K562 (cell line): ENCODE data around the gene AURKB. TPM values are rescaled to one million over a fixed set of nuclear protein-coding genes. Genes with fewer than 3 reads are reported as not detected.

Source experiments
- ATF7 ChIP-seq: fragments of 450-650 bp; IDR thresholded peaks from 2 replicates; pipeline ENCODE4 v1.7.1; 2014; ENCODE audit warnings: mild to moderate bottlenecking, moderate library complexity
- CREM ChIP-seq: IDR thresholded peaks from 2 replicates; pipeline ENCODE4 v1.6.1; 2014; ENCODE audit warnings: antibody characterized with exemption, low read depth
- DNMT1 ChIP-seq: fragments of 450-650 bp; IDR thresholded peaks from 2 replicates; pipeline ENCODE4 v1.6.1; 2016; ENCODE audit warnings: antibody characterized with exemption, mild to moderate bottlenecking
- ESRRA ChIP-seq: fragments of 450-650 bp; IDR thresholded peaks from 2 replicates; pipeline ENCODE4 v1.6.1; 2014; ENCODE audit warnings: low read depth, mild to moderate bottlenecking, moderate library complexity, borderline replicate concordance
- EZH2 ChIP-seq: IDR thresholded peaks from 2 replicates; pipeline ENCODE4 v1.6.1; 2012; ENCODE audit warnings: low read depth, mild to moderate bottlenecking, inconsistent platforms, low read length, borderline replicate concordance
- FIP1L1 ChIP-seq: fragments of 200-400 bp; formaldehyde crosslinking; IDR thresholded peaks from 2 replicates; pipeline ENCODE4 v1.6.1; 2018; ENCODE audit warnings: mild to moderate bottlenecking, low read depth, low read length; ENCODE audit not compliant: poor library complexity, severe bottlenecking
- GATAD2B ChIP-seq: fragments of 450-650 bp; IDR thresholded peaks from 2 replicates; pipeline ENCODE4 v1.6.1; 2017; ENCODE audit warnings: mild to moderate bottlenecking, borderline replicate concordance
- KHSRP ChIP-seq: fragments of 450-650 bp; IDR thresholded peaks from 2 replicates; pipeline ENCODE4 v1.6.1; 2017
- KLF6 ChIP-seq: fragments of 250-450 bp; sonication (Bioruptor Pico); IDR thresholded peaks from 2 replicates; pipeline ENCODE4 v1.4.0; 2020; ENCODE audit warnings: mild to moderate bottlenecking, moderate library complexity, borderline replicate concordance
- MAFG ChIP-seq: fragments of 450-650 bp; conservative IDR thresholded peaks from 2 replicates; pipeline ENCODE4 v1.6.1; 2016; ENCODE audit warnings: missing genetic modification characterization, missing compliant biosample characterization
- MXI1 ChIP-seq: IDR thresholded peaks from 2 replicates; pipeline ENCODE4 v1.6.1; 2011; ENCODE audit warnings: low read depth, mild to moderate bottlenecking, improper control_type of control experiment, low read length
- NEUROD1 ChIP-seq: fragments of 150-350 bp; IDR thresholded peaks from 2 replicates; pipeline ENCODE4 v1.6.1; 2014; ENCODE audit warnings: borderline replicate concordance, low read length, low read depth; ENCODE audit not compliant: partially characterized antibody
- NFYB ChIP-seq: IDR thresholded peaks from 2 replicates; pipeline ENCODE4 v1.6.1; 2011; ENCODE audit warnings: mild to moderate bottlenecking, moderate library complexity; ENCODE audit not compliant: insufficient read length; ENCODE audit errors: extremely low read depth
- NR0B1 ChIP-seq: fragments of 450-650 bp; IDR thresholded peaks from one replicate; pipeline ENCODE4 v1.6.1; 2018; ENCODE audit warnings: mild to moderate bottlenecking, moderate library complexity; ENCODE audit not compliant: partially characterized antibody
- NR3C1 ChIP-seq: sonication (generic); formaldehyde crosslinking; IDR thresholded peaks from 2 replicates; pipeline ENCODE4 v1.8.1; 2022; ENCODE audit warnings: missing genetic modification reagents
- PCBP2 ChIP-seq: fragments of 200-400 bp; formaldehyde crosslinking; IDR thresholded peaks from 2 replicates; pipeline ENCODE4 v1.6.1; 2018; ENCODE audit warnings: low read length, low read depth, mild to moderate bottlenecking, moderate library complexity; ENCODE audit not compliant: poor library complexity, severe bottlenecking
- POLR2AphosphoS5 ChIP-seq: IDR thresholded peaks from 2 replicates; pipeline ENCODE4 v1.6.1; 2011; ENCODE audit warnings: mild to moderate bottlenecking, low read depth, low read length, moderate library complexity; ENCODE audit not compliant: control insufficient read depth, insufficient read depth
- RAD51 ChIP-seq: fragments of 450-650 bp; IDR thresholded peaks from 2 replicates; pipeline ENCODE4 v1.7.1; 2016; ENCODE audit warnings: low read depth, mild to moderate bottlenecking, borderline replicate concordance
- RBFOX2 ChIP-seq: fragments of 200-400 bp; formaldehyde crosslinking; IDR thresholded peaks from 2 replicates; pipeline ENCODE4 v1.6.1; 2017; ENCODE audit warnings: low read depth, mild to moderate bottlenecking, low read length, moderate library complexity
- RFX1 ChIP-seq: fragments of 450-650 bp; IDR thresholded peaks from 2 replicates; pipeline ENCODE4 v1.6.1; 2016; ENCODE audit warnings: mild to moderate bottlenecking, moderate library complexity
- RUNX1 ChIP-seq: sonication (generic); IDR thresholded peaks from 2 replicates; pipeline ENCODE4 v1.6.1; 2016; ENCODE audit warnings: antibody characterized with exemption, low read depth
- SLC30A9 ChIP-seq: fragments of 250-450 bp; sonication (Bioruptor Pico); IDR thresholded peaks from 2 replicates; pipeline ENCODE4 v1.8.0; 2022; ENCODE audit warnings: mild to moderate bottlenecking, moderate library complexity
- SRSF9 ChIP-seq: fragments of 200-400 bp; formaldehyde crosslinking; IDR thresholded peaks from 2 replicates; pipeline ENCODE4 v1.6.1; 2017; ENCODE audit warnings: low read depth, low read length, borderline replicate concordance
- THRAP3 ChIP-seq: fragments of 450-650 bp; IDR thresholded peaks from 2 replicates; pipeline ENCODE4 v1.6.1; 2016; ENCODE audit warnings: mild to moderate bottlenecking, inconsistent platforms, borderline replicate concordance
- ZEB2 ChIP-seq: fragments of 450-650 bp; IDR thresholded peaks from 2 replicates; pipeline ENCODE4 v1.6.1; 2016
- ZNF511 ChIP-seq: sonication (generic); formaldehyde crosslinking; IDR thresholded peaks from 2 replicates; pipeline ENCODE4 v1.8.0; 2022; ENCODE audit warnings: mild to moderate bottlenecking, missing genetic modification reagents
- polyA plus RNA-seq, 8 experiments: library from polyadenylated mRNA; depleted of rRNA in 4 of 8; stranded (reverse) in 5 of 8; unstranded in 3 of 8; fragments of >200 nt; fragmentation: Nextera tagmentation in 2 of 8; fragmentation: Illumina TruSeq in 1 of 8; extraction: Ambion mirVana in 2 of 8; extraction: Trizol in 1 of 8; gene quantifications; 2 replicates each; pipeline versions ENCODE4 v1.2.1 to v1.2.3, GENCODE V29; 2011 to 2014; ENCODE audit warnings: inconsistent platforms in 1 of 8, missing spikeins in 1 of 8
- total RNA-seq, 7 experiments: library from RNA; depleted of rRNA in 6 of 7; stranded (reverse); fragments of >200 nt in 6 of 7; fragmentation: Illumina TruSeq in 2 of 7; extraction: Trizol in 2 of 7; gene quantifications; 2 replicates each; pipeline versions ENCODE4 v1.2.1 to v1.2.3, GENCODE V29; 2011 to 2021; ENCODE audit warnings: low replicate concordance in 1 of 7
- TF ChIP-seq, protein P1 (sequence below): sonication (generic); formaldehyde crosslinking; IDR thresholded peaks from 2 replicates; pipeline ENCODE4 v1.8.0; 2022; ENCODE audit warnings: missing genetic modification reagents, mild to moderate bottlenecking, moderate library complexity, borderline replicate concordance

The AURKB gene
- total and polyA plus RNA-seq, 9 of the 15 experiments (the other 6 are each of a cell fraction or from before 2014, with no cell fraction given) = 27.2 to 114 (median 74.8) TPM

DNA sequence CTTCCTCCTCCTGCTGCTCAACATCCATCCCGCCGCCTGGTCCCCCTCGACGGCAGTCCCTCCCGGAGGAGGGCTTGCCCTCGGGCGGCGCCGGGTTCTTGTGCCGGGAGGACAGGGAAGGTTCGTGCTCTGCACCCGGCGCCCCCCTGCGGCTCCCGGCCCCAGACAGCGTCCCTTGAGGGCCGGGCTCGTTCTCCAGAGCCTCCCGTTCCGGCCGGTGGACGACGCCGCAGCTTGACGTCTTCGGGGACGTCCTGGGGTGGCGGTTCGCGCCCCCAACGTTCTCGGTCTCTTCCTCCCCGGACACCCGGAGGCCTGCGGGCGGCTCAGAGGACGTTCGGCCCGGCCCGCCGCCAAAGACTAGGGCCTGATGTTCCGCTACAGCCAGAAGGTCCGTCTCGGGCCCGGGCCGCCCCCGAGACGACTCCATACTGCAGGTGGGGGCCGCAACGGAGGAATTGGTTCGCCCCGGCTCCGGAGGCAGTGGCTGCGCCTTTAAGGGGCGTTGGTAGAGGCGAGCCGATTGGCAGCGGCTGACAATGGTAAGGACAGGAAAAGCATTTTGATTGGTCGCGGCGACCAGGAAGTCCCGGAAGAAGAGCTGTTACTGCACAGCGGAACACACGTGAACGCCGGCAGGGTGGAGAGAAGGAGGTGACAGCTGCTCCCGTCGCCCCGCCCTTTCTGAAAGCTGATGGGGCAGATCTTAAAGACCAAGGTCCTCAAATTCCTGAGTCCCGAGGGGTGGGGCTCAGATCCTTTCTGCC, 20.5 kb downstream of the AURKB start, which contains the start of gene BORCS6 (continued):
- TF ChIP-seq FIP1L1 (no peak), ATF7 (peak; percentile 90), RAD51 (peak; percentile 72; the same call in 1 of the 2 replicates), RUNX1 (no peak), ZEB2 (no peak), DNMT1 (no peak), NFYB (peak; percentile 52), THRAP3 (no peak), ZNF511 (peak; percentile 58; the same call in 1 of the 2 replicates), NR3C1 (no peak), NEUROD1 (peak; percentile 75), MAFG (tag) (0 out of 2 replicates have a peak, but pooled peaks have one; percentile 37), CREM (peak; percentile 12; the same call in 1 of the 2 replicates), NR0B1 (no peak), RBFOX2 (peak; percentile 86), SLC30A9 (CRISPR knock-in tag) (no peak), ESRRA (0 out of 2 replicates have a peak, but pooled peaks have one; percentile 9), GATAD2B (no peak), POLR2AphosphoS5 (no peak), KLF6 (CRISPR knock-in tag) (peak; percentile 48; the same call in 1 of the 2 replicates), PCBP2 (no peak), SRSF9 (no peak), MXI1 (peak; percentile 72), RFX1 (no peak), EZH2 (no peak), KHSRP (no peak)
- TF ChIP-seq, protein P1, sequence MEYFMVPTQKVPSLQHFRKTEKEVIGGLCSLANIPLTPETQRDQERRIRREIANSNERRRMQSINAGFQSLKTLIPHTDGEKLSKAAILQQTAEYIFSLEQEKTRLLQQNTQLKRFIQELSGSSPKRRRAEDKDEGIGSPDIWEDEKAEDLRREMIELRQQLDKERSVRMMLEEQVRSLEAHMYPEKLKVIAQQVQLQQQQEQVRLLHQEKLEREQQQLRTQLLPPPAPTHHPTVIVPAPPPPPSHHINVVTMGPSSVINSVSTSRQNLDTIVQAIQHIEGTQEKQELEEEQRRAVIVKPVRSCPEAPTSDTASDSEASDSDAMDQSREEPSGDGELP (CRISPR knock-in tag) = peak; percentile 90
